Fibroblast of mammary gland (primary cell): ENCODE results near the gene LRIG3.
A peak's percentile ranks its signal among the peaks of the same experiment; 100 is the strongest.

Experiments
- DNase-seq: peaks from one replicate; pipeline ENCODE4 v3.0.0-alpha.2; 2010; ENCODE audit warnings: low read depth
- H3K4me3 ChIP-seq: 2 replicates; pipeline ENCODE4 v1.5.1; 2011; ENCODE audit warnings: low read depth, mild to moderate bottlenecking, low read length, moderate library complexity; ENCODE audit not compliant: control insufficient read depth
- TF ChIP-seq, protein P1 (sequence below): conservative IDR thresholded peaks from 2 replicates; pipeline ENCODE4 v1.5.1; 2011; ENCODE audit warnings: low read depth, low read length, inconsistent platforms; ENCODE audit not compliant: control insufficient read depth, insufficient read depth

LRIG3 gene

GRCh38 chr12:58844161-58844560, 76.1 kb downstream of the LRIG3 start:
- H3K4me3 ChIP-seq: no peak overlapping the region
- TF ChIP-seq, protein P1, sequence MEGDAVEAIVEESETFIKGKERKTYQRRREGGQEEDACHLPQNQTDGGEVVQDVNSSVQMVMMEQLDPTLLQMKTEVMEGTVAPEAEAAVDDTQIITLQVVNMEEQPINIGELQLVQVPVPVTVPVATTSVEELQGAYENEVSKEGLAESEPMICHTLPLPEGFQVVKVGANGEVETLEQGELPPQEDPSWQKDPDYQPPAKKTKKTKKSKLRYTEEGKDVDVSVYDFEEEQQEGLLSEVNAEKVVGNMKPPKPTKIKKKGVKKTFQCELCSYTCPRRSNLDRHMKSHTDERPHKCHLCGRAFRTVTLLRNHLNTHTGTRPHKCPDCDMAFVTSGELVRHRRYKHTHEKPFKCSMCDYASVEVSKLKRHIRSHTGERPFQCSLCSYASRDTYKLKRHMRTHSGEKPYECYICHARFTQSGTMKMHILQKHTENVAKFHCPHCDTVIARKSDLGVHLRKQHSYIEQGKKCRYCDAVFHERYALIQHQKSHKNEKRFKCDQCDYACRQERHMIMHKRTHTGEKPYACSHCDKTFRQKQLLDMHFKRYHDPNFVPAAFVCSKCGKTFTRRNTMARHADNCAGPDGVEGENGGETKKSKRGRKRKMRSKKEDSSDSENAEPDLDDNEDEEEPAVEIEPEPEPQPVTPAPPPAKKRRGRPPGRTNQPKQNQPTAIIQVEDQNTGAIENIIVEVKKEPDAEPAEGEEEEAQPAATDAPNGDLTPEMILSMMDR: no peak
- DNase-seq: no peak

DNA sequence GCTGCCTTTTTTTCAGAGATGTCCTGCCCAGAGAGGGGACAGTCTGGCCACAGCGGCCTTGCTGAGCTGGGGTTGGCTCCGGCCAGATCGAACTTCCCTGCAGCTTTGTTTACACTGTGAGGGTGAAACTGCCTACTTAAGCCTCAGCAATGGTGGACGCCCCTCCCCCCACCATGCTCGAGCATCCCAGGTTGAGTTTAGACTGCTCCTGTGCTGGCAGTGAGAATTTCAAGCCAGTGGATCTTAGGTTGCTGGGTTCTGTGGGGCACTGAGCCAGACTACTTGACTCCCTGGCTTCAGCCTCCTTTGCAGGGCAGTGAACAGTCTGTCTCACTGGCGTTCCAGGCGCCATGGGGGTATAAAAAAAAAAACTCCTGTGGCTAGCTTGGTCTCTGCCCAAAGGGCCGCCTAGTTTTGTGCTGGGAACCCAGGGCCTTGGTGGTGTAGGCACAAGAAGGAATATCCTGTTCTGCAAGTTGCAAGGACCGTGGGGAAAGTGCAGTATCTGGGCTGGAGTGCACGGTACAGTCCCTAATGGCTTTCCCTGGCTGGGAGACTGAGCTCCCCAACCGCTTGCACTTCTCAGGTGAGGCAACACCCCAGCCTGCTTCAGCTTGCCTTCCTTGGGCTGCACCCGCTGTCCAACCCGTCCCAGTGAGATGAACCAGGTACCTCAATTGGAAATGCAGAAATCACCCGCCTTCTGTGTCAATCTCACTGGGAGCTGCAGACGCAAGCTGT, 79.1 kb downstream of the LRIG3 start:
- H3K4me3 ChIP-seq: no peak overlapping the region
- TF ChIP-seq, protein P1: no peak
- no peak for DNase-seq

DNA sequence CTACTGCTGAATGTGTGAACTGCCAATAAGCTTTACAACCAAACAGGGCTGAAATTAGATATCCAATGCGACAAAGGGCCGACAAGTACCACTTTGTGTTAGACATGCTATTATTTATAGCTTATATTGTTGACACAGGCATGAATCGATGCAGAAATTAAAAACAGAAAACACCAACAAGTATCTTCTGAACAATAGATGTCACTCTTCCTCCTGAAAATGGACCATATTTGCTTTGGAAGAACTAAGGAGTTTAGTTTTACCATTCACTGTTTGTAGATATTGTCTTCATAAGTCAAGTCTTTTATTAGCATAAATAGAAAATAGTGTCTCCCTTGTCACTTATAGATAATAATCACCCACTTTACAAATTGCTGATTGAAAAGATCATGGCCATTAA, 86.5 kb downstream of the LRIG3 start:
- DNase-seq: peak; percentile 14
- H3K4me3 ChIP-seq: no peak overlapping the region
- TF ChIP-seq, protein P1: no peak

GRCh38 chr12:58832920-58833319, 87.4 kb downstream of the LRIG3 start:
- TF ChIP-seq, protein P1: no peak
- no peak overlapping the region for H3K4me3 ChIP-seq
- DNase-seq: no peak
